H1 (cell line): ENCODE data around the gene ZPBP2. TPM values are rescaled to one million over a fixed set of nuclear protein-coding genes. Genes with fewer than 3 reads are reported as not detected.

Experiments used
- CHD7 ChIP-seq: fragments of 300-600 bp; sonication (generic); IDR thresholded peaks from 2 replicates; pipeline ENCODE4 v1.7.1; 2012; ENCODE audit warnings: low read length, moderate library complexity, mild to moderate bottlenecking, inconsistent platforms; ENCODE audit not compliant: insufficient replicate concordance
- CTBP2 ChIP-seq: IDR thresholded peaks from 2 replicates; pipeline ENCODE4 v1.7.0; 2011; ENCODE audit warnings: borderline replicate concordance, mild to moderate bottlenecking, moderate library complexity, mixed read lengths, low read length; ENCODE audit not compliant: insufficient read depth, insufficient read length
- EGR1 ChIP-seq: IDR thresholded peaks from 2 replicates; pipeline ENCODE4 v1.6.1; 2011; ENCODE audit warnings: low read depth, low read length, borderline replicate concordance
- EZH2 ChIP-seq: fragments of 200-600 bp; sonication (generic); IDR thresholded peaks from 2 replicates; pipeline ENCODE4 v1.7.1; 2012; ENCODE audit warnings: low read depth, mild to moderate bottlenecking, moderate library complexity, low read length, inconsistent platforms; ENCODE audit not compliant: severe bottlenecking
- RBBP5 ChIP-seq: IDR thresholded peaks from 2 replicates; pipeline ENCODE4 v1.7.1; 2012; ENCODE audit warnings: low read depth, mild to moderate bottlenecking, inconsistent platforms, low read length, moderate library complexity, borderline replicate concordance
- polyA plus RNA-seq, 7 experiments: library from polyadenylated mRNA; depleted of rRNA in 3 of 7; stranded (reverse) in 5 of 7; unstranded in 2 of 7; fragments of >200 nt in 5 of 7; fragments of 200-250 nt in 2 of 7; gene quantifications; 1 replicate in 5 of 7; 2 replicates in 1 of 7; 4 replicates in 1 of 7; pipeline versions ENCODE4 v1.2.1 to v1.2.3, GENCODE V29; 2011 to 2013; ENCODE audit warnings: missing spikeins in 2 of 7, mixed read lengths in 2 of 7
- total RNA-seq: library from RNA; stranded (reverse); fragmentation: NEBNext Ultra II Directional; extraction: Animal tissue kit (Norgen Biotek cat#: 25700); gene quantifications from 2 replicates; pipeline ENCODE4 v1.2.1, GENCODE V29; 2021

ZPBP2 gene
- total and polyA plus RNA-seq, 2 of the 8 experiments (the other 6 are each of a cell fraction or from before 2014, with no cell fraction given): not detected

DNA sequence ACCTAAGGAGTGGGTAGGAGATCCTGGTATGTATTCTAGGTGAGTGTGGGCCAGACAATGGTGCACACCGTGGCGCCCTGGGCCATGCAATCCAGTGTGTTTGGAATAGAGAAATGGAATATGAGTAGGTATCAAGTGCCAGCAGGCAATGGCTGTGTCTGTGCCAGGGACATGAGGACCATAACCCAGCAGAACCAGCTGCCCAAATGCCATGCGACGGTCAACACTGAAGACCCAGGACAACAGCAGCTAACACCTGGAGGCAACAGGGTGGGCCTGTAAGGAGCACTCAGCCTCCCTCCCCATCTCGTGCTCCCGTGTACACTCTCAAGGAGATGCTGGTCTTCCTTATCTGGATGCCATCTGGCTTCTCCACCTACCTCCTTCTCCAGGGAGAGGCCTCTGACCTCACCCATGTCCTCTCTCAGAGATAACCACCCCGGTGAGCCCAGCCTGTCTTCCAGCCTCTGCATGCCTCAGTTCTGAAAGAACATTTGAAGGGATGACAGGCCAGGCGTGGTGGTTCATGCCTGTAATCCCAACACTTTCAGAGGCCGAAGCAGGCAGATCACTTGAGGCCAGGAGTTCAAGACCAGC, 51.2 kb downstream of the ZPBP2 start (continued):
- no peak for TF ChIP-seq CHD7
- TF ChIP-seq EZH2: no peak
- no peak for TF ChIP-seq EGR1
- no peak for TF ChIP-seq RBBP5
- no peak for TF ChIP-seq CTBP2
